Metanephros (tissue), 1 donor: ENCODE results near the gene APOBEC2. TPM values are rescaled to one million over a fixed set of nuclear protein-coding genes. Genes with fewer than 3 reads are reported as not detected.

Experiments
- total RNA-seq: library from RNA; depleted of rRNA; stranded (reverse); fragments of >200 nt; gene quantifications from one replicate; pipeline ENCODE4 v1.2.3, GENCODE V29; 2014

The APOBEC2 gene
- 197 TPM for total RNA-seq

DNA sequence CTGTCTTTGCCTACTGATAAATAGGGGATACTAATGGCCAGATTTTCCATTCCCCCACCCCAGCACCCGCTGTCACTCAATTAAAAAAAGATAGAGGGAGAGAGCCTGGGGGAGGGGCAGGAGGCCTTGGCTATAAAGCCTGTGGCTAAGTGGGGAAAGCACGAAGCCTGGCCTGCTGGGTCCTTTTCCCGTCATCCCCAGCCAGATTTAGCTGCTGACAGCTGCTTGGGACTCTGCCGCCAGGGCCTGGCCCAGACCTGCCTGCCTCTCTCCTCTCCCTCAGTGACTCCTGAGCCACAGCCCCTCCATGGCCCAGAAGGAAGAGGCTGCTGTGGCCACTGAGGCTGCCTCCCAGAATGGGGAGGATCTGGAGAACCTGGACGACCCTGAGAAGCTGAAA, at the start of gene APOBEC2:
APOBEC2 (plus strand) TSS at position 162 of the 400 bp plus-strand sequence; CDS start at position 308, 146 bp downstream.

DNA sequence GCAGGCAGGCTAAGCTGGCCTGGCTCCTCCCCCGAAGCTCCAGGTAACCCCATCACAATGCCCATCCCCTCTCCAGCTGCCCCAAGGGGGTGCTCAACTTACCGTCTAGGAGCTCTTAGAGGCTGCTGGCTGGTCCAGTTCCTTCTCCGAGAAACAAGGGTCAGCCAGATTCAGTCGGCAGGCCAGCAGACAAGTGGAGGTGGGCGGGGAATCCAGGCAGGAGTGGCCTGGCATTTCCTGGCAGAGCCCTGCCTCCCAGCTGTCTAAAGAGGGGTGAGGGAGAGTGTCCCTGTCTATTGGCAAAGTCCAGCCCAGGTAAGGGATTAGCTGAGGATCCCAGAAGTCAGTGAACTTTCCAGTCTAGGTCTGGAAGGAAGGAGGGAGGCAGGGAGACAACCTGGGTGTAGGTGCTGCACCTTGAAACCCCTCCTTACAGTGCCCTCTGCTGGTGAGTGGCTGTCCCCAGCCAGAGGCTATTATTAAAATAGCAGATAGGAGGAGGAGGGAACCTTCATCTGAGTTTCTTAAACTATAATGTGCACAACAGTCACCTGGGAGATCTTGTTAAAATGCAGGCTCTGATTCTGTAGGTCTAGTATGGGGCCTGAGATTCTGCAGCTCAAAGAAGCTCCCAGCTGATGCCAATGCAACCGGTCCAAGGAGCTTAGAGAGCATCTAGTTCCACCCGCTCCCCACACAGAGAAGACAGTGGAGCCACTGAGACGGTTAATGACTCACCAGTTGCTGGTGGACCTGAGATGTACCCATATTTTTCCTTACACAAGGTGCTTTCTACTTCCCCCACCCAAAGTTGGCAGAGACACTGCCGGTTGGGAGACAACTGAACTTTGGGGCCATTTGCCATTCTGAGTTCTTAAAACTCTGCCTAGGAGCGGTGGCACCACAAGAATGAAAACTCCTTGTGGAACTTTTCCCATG, 13.7 kb upstream of the APOBEC2 start, which contains the start of gene UNC5CL:
UNC5CL (minus strand) TSS at position 162 of the 939 bp plus-strand sequence. CDS start 4,147 bp downstream, outside the sequence.

DNA sequence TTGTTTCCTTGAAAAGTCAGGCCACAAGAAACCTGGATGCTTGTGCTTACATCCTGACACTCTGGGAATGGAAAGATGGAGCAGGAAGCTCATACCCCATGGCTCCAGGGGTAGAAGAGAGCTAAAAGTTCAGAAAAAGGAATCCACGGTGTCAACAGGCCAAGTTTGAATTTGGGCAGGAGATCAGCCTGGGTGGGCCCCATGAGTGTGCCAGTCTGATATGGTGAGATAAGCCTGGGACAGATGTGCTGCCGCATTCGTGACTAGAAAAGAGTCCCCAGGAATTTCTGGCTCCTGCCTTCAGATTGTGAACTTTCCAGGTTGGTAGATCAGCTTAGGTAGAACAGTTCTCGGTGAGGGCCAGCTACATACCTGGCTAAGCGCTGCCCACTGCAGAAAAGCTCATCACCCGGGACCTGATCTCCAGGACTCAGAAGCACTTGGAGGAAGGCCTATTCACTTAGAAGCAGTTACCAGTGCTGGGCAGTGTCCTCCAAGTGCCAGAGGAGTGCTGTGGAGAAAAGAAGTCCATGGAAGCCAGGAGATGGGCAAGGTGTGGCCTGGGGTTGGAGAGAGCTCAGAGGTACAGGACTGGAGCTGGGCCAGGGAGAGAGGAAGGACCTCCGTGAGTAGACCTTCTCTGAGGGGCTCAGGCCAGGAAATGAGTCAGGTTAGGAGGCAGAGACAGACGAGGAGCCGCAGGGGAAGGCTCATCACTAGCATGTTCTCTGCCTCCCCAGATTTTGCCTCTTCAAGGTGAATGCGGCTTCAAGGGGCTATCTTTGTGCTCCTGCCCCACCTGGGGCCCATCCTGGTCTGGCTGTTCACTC, 10.6 kb upstream of the APOBEC2 start, which contains the start of gene TSPO2:
TSPO2 (plus strand) TSS at position 242 of the 830 bp plus-strand sequence; CDS start at position 761, 519 bp downstream.

DNA sequence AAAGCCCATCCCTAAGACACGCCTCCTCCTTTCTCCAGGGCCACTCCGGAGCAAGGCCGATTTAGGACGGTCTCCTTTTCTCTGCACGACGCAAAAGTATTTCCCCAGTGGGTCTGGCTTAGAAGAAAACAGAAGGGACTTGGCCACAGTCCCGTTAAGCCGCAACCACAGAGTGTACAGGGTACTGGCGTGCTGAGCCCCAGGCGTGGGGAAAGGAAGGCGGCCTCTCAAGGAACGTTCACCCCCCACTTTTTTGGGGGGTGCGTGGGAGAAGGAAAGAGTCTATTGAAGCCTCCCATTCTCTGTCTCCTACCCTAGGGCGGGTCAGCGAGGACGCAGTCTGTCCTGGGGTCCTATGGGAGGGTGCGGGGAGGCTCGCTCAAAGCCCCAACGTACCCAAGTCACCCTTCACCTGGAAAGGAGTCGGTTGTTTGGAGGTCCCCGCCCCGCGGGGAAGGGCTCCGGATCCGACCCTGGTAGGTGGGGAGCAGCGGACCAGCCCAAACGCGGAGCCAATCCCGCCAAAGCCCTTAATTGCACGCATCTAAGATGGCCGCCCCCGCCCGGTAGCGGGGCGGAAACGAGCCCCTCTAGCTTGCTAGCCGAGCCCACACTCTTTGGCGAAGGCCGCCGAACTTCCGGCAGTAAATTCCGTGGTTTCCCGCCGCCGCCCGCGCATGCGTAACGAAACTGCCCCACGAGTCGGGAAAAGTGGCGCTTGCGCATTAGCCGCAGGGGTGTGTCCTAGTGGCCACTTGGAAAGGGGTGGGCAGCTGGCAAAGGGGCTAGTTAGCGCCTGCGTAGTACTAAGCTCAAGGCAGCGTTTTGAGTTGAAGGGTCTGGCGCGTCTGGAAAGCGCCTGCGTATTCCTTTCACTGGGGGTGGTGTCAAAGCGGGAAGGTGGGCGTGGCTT, 19.2 kb downstream of the APOBEC2 start, which contains the start of gene OARD1:
OARD1 (minus strand) TSS at position 434 of the 913 bp plus-strand sequence. CDS start 722 bp downstream, outside the sequence.

DNA sequence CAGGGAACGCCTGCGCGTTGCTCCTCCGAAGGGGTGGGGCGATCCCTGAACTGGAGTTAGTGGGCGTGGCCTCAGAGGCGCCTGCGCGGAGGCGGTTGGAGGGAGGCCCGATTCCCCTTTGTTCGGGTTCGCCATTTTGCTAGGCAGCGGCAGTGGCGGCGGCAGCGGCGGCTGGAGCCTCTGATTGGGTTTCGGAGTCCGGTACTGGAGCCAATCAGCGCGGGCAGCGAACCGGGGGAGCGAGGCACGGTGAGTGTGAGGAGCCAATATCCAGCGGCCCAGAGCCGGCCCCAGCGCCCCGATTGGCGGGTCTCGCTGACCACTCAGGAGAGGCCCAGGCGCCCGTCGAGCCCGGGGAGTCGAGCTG, 19.8 kb downstream of the APOBEC2 start, which contains the start of gene NFYA:
NFYA (plus strand) TSS at position 139 of the 367 bp plus-strand sequence. CDS start 6,116 bp downstream, outside the sequence.

Other genes with a start within 250 kb of the APOBEC2 start
- 14.6 TPM for gene UNC5CL, start 14.0 kb upstream of the APOBEC2 start, total RNA-seq
- 1.5 TPM for gene TSPO2, start 10.7 kb upstream of the APOBEC2 start, total RNA-seq
- gene OARD1, start 19.2 kb downstream of the APOBEC2 start, total RNA-seq = 30.7 TPM
- 42.5 TPM for gene NFYA, start 19.8 kb downstream of the APOBEC2 start, total RNA-seq
- 2.2 TPM for gene TREML1, start 101.1 kb downstream of the APOBEC2 start, total RNA-seq
- 0.99 TPM for gene TREM2, start 109.9 kb downstream of the APOBEC2 start, total RNA-seq
- gene TREML2, start 147.9 kb downstream of the APOBEC2 start, total RNA-seq = 0.76 TPM
- gene TREML4, start 175.1 kb downstream of the APOBEC2 start, total RNA-seq = 0.12 TPM
- gene TREM1, start 233.5 kb downstream of the APOBEC2 start, total RNA-seq = 1.2 TPM